ENCODE results near the gene COMMD6. TPM values are rescaled to one million over a fixed set of nuclear protein-coding genes. Genes with fewer than 3 reads are reported as not detected.

COMMD6 gene
- total RNA-seq, 1 experiment from 2014 or later: 131 TPM

DNA sequence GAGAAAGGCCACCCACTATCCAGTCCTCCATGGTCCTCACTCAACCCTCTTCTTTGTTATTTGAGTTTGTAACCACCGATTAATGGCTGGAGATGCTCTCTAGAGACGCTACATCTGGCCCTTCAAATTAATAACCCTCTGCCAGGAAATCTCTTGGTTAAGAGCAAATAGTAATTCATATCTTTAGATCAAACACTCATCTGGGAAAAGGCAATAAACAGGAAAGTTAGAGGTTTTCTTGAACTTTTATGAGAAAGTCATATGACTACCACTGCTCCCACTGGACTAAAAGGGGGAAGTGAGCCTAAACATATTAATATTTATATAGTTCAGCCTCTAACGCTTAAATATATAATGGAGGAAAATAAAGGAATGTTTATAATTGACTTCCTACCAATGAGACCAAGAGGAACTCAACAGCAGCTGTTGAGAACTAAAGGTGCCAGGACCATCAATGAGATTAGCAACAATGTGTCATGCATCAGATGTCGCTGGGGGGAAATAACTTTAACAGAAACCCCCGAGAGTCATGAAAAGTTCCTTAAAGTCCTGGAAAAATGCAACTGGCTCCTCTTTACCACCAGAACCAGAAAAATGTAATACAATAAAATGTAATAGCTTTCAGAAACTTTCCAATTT is 58.4 kb downstream of the COMMD6 start:
- Mint-ChIP-seq H3K9me3 (no peaks in the 10 kb centered on the region; a peak in 1 of 5 replicates), H3K4me1 (peaks cover 21 to 30% of the 10 kb centered on the region in 2 experiments), H3K27ac (no peak overlapping the region), H3K36me3 (ENCODE audit: insufficient read depth in 1 of 3, low read depth in 3 of 3) (peaks cover 0 to 8% (median 0%) of the 10 kb centered on the region in 3 experiments; a peak in 3 of 7 replicates), H3K4me3 (peak overlapping the region in 1 of 2 experiments; percentile 99; a peak in 3 of 5 replicates), H3K27me3 (ENCODE audit: low read depth) (peaks cover 18% of the 10 kb centered on the region)
- no peak overlapping the region for H2AK5ac ChIP-seq (ENCODE audit: insufficient read length, low read length)
- H4K5ac ChIP-seq (ENCODE audit: insufficient read length, low read depth, low read length): no peak overlapping the region
- H3K23ac ChIP-seq (ENCODE audit: insufficient read length, low read depth, low read length): no peak overlapping the region
- no peak overlapping the region for H3K4ac ChIP-seq (ENCODE audit: low read depth, low read length)
- H4K20me1 ChIP-seq (ENCODE audit: control insufficient read depth, insufficient read depth, insufficient read length): no peaks in the 10 kb centered on the region
- H2BK20ac ChIP-seq (ENCODE audit: low read depth, low read length, poor library complexity, severe bottlenecking): no peak overlapping the region
- no peak for DNase-seq
- H3K79me2 ChIP-seq (ENCODE audit: insufficient read depth, low read length): peaks cover 4% of the 10 kb centered on the region; the same call in 1 of the 2 replicates
- H3T11ph ChIP-seq (ENCODE audit: low read length): no peak overlapping the region
- no peak overlapping the region for H3K56ac ChIP-seq (ENCODE audit: insufficient read length, low read depth, low read length)
- no peak overlapping the region for H2BK5ac ChIP-seq (ENCODE audit: insufficient read length, low read length)
- no peak overlapping the region for H2BK12ac ChIP-seq (ENCODE audit: insufficient read length, low read depth, low read length)
- H2BK15ac ChIP-seq (ENCODE audit: low read depth, low read length): no peak overlapping the region
- TF ChIP-seq CTCF (conservative IDR thresholded peaks at IDR 0.05): no peak
- no peak overlapping the region for H2AFZ ChIP-seq (ENCODE audit: low read length)
- H3K27ac ChIP-seq (ENCODE audit: insufficient read length, low read depth, low read length): no peak overlapping the region
- H3K4me1 ChIP-seq (ENCODE audit: insufficient read depth, low read length): no peaks in the 10 kb centered on the region
- H3K9ac ChIP-seq (ENCODE audit: extremely low read depth, insufficient read length, low read length): no peak overlapping the region
- no peak overlapping the region for H3K4me2 ChIP-seq (ENCODE audit: insufficient read depth, insufficient read length, low read length)
- no peaks in the 10 kb centered on the region for H3K23me2 ChIP-seq (ENCODE audit: insufficient read length, low read depth, low read length, poor library complexity, severe bottlenecking)
- no peaks in the 10 kb centered on the region for H3K79me1 ChIP-seq (ENCODE audit: insufficient read depth, low read depth, low read length, poor library complexity, severe bottlenecking)
- H4K91ac ChIP-seq (ENCODE audit: insufficient read length, low read depth, low read length): no peak overlapping the region
- H2BK120ac ChIP-seq (ENCODE audit: low read depth, low read length, poor library complexity, severe bottlenecking): no peak overlapping the region
- no peaks in the 10 kb centered on the region for H3K9me3 ChIP-seq (ENCODE audit: control insufficient read depth, low read depth, low read length)
- H3K18ac ChIP-seq (ENCODE audit: insufficient read length, low read depth, low read length): no peak overlapping the region
- H3K14ac ChIP-seq (ENCODE audit: insufficient read depth, low read length): no peak overlapping the region
- no CpG with 5 or more reads among the region's 5 CpGs for WGBS (ENCODE audit: extremely low coverage, insufficient read length, low lambda C conversion rate)
- no peak overlapping the region for H4K8ac ChIP-seq (replicated peaks; ENCODE audit: insufficient read length, low read depth, low read length)
- H3K27me3 ChIP-seq (ENCODE audit: insufficient read depth, low read length): no peaks in the 10 kb centered on the region

All from H9 (cell line).